HEK293 (cell line): ENCODE data around the gene KIF11.

Source experiments
- GLIS1 ChIP-seq: fragments of 450-650 bp; formaldehyde crosslinking; IDR thresholded peaks from 2 replicates; pipeline ENCODE4 v1.5.1; 2016; ENCODE audit warnings: missing biosample characterization, missing genetic modification characterization
- KLF8 ChIP-seq: fragments of 450-650 bp; formaldehyde crosslinking; IDR thresholded peaks from 2 replicates; pipeline ENCODE4 v1.5.1; 2016; ENCODE audit warnings: missing biosample characterization, missing genetic modification characterization
- KLF9 ChIP-seq: fragments of 450-650 bp; formaldehyde crosslinking; IDR thresholded peaks from 2 replicates; pipeline ENCODE4 v1.5.1; 2016; ENCODE audit warnings: missing biosample characterization, missing genetic modification characterization, low read depth
- RBAK ChIP-seq: fragments of 450-650 bp; formaldehyde crosslinking; IDR thresholded peaks from 2 replicates; pipeline ENCODE4 v1.5.1; 2016; ENCODE audit warnings: missing biosample characterization, missing genetic modification characterization
- TRIM28 ChIP-seq: IDR thresholded peaks from 2 replicates; pipeline ENCODE4 v1.6.1; 2011; ENCODE audit warnings: low read length, control low read depth, borderline replicate concordance
- ZBTB26 ChIP-seq: fragments of 450-650 bp; formaldehyde crosslinking; optimal IDR thresholded peaks from 2 replicates; pipeline ENCODE3; 2016; ENCODE audit warnings: missing biosample characterization, mild to moderate bottlenecking, missing genetic modification characterization
- ZNF155 ChIP-seq: fragments of 450-650 bp; formaldehyde crosslinking; IDR thresholded peaks from 2 replicates; pipeline ENCODE4 v1.5.1; 2016; ENCODE audit warnings: missing biosample characterization, missing genetic modification characterization
- ZNF239 ChIP-seq: fragments of 450-650 bp; formaldehyde crosslinking; IDR thresholded peaks from 2 replicates; pipeline ENCODE4 v1.5.1; 2016; ENCODE audit warnings: missing biosample characterization, missing genetic modification characterization
- ZNF24 ChIP-seq: fragments of 450-650 bp; formaldehyde crosslinking; IDR thresholded peaks from 2 replicates; pipeline ENCODE4 v1.5.1; 2016; ENCODE audit warnings: missing biosample characterization, missing genetic modification characterization
- ZNF280D ChIP-seq: fragments of 450-650 bp; formaldehyde crosslinking; IDR thresholded peaks from 2 replicates; pipeline ENCODE4 v1.5.1; 2016; ENCODE audit warnings: missing biosample characterization, missing genetic modification characterization
- ZNF324 ChIP-seq: fragments of 450-650 bp; formaldehyde crosslinking; IDR thresholded peaks from 2 replicates; pipeline ENCODE4 v1.5.1; 2016; ENCODE audit warnings: missing biosample characterization, missing genetic modification characterization
- ZNF791 ChIP-seq: fragments of 450-650 bp; formaldehyde crosslinking; IDR thresholded peaks from 2 replicates; pipeline ENCODE4 v1.5.1; 2016; ENCODE audit warnings: missing biosample characterization, missing genetic modification characterization
- TF ChIP-seq, protein P1 (sequence below): fragments of 450-650 bp; formaldehyde crosslinking; IDR thresholded peaks from 2 replicates; pipeline ENCODE4 v1.5.1; 2016; ENCODE audit warnings: missing biosample characterization, missing genetic modification characterization

- TF ChIP-seq TRIM28 (no peak), ZNF280D (no peak), GLIS1 (tag by site-specific recombination) (no peak), ZNF155 (tag by site-specific recombination) (no peak), KLF8 (no peak), KLF9 (tag by site-specific recombination) (no peak), ZBTB26 (tag by site-specific recombination) (no peak), ZNF791 (tag by site-specific recombination) (no peak), ZNF324 (tag by site-specific recombination) (no peak), ZNF239 (tag by site-specific recombination) (no peak), ZNF24 (tag by site-specific recombination) (no peak), RBAK (tag by site-specific recombination) (no peak)
- TF ChIP-seq, protein P1, sequence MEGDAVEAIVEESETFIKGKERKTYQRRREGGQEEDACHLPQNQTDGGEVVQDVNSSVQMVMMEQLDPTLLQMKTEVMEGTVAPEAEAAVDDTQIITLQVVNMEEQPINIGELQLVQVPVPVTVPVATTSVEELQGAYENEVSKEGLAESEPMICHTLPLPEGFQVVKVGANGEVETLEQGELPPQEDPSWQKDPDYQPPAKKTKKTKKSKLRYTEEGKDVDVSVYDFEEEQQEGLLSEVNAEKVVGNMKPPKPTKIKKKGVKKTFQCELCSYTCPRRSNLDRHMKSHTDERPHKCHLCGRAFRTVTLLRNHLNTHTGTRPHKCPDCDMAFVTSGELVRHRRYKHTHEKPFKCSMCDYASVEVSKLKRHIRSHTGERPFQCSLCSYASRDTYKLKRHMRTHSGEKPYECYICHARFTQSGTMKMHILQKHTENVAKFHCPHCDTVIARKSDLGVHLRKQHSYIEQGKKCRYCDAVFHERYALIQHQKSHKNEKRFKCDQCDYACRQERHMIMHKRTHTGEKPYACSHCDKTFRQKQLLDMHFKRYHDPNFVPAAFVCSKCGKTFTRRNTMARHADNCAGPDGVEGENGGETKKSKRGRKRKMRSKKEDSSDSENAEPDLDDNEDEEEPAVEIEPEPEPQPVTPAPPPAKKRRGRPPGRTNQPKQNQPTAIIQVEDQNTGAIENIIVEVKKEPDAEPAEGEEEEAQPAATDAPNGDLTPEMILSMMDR = no peak
These were observed 40.6 kb upstream of the KIF11 start for GRCh38 chr10:92552310-92552709.
